DND-41 (cell line): ENCODE measurements around the gene KRTCAP2.
"Not testable (repeated sequence)": the region's sequence is repeated elsewhere in the genome, so short reads cannot be mapped to it uniquely, and the experiment has no call there.

Source experiments
- ATAC-seq: fragments of 200-7000 bp; cut with Tn5 transposase; 3 replicates; pipeline ENCODE4 v1.9.1; 2021; ENCODE audit warnings: low read depth; ENCODE audit not compliant: insufficient read depth
- DNase-seq: peaks from one replicate; pipeline ENCODE4 v3.0.0-alpha.2; 2020
- H2AFZ ChIP-seq: 2 replicates; pipeline ENCODE4 v1.6.0; 2012; ENCODE audit warnings: low read depth, low read length
- H3K27ac ChIP-seq: 2 replicates; pipeline ENCODE4 v1.5.1; 2012; ENCODE audit warnings: low read length, inconsistent platforms
- H3K27me3 ChIP-seq: fragments of 200-600 bp; sonication (generic); 2 replicates; pipeline ENCODE4 v1.6.0; 2012; ENCODE audit warnings: low read length, mild to moderate bottlenecking, inconsistent platforms; ENCODE audit not compliant: insufficient read depth, poor library complexity
- H3K36me3 ChIP-seq: 2 replicates; pipeline ENCODE4 v1.5.1; 2012; ENCODE audit warnings: low read length, inconsistent platforms; ENCODE audit not compliant: insufficient read depth
- H3K4me1 ChIP-seq: 2 replicates; pipeline ENCODE4 v1.5.1; 2012; ENCODE audit warnings: mild to moderate bottlenecking, low read length; ENCODE audit not compliant: insufficient read depth
- H3K4me2 ChIP-seq: 2 replicates; pipeline ENCODE4 v1.6.0; 2012; ENCODE audit warnings: mild to moderate bottlenecking, moderate library complexity, low read length, inconsistent platforms; ENCODE audit not compliant: insufficient read depth
- H3K4me3 ChIP-seq, 2 experiments: fragments of 200-600 bp in 1 of 2; shearing (Covaris generic) in 1 of 2; 2 replicates each; pipeline ENCODE4 v1.5.1; 2012 to 2016; ENCODE audit warnings: inconsistent platforms in 2 of 2, low read length in 2 of 2, mild to moderate bottlenecking in 2 of 2, low read depth in 1 of 2, moderate library complexity in 1 of 2
- H3K79me2 ChIP-seq: 2 replicates; pipeline ENCODE4 v1.6.0; 2012; ENCODE audit warnings: low read length, inconsistent platforms; ENCODE audit not compliant: insufficient read depth
- H3K9ac ChIP-seq: 2 replicates; pipeline ENCODE4 v1.6.0; 2012; ENCODE audit warnings: low read depth, mild to moderate bottlenecking, inconsistent platforms, low read length, moderate library complexity
- H3K9me3 ChIP-seq: 2 replicates; pipeline ENCODE4 v1.5.1; 2012; ENCODE audit warnings: low read length, moderate library complexity, mild to moderate bottlenecking, inconsistent platforms; ENCODE audit not compliant: insufficient read depth, severe bottlenecking
- H4K20me1 ChIP-seq: 2 replicates; pipeline ENCODE4 v1.6.0; 2012; ENCODE audit warnings: low read length; ENCODE audit not compliant: insufficient read depth
- CTCF ChIP-seq: IDR thresholded peaks from 2 replicates; pipeline ENCODE4 v1.5.1; 2012; ENCODE audit warnings: borderline replicate concordance, low read length, moderate library complexity, mild to moderate bottlenecking; ENCODE audit not compliant: poor library complexity, severe bottlenecking; ENCODE audit errors: extremely low read depth
- EZH2 ChIP-seq: IDR thresholded peaks from 3 replicates; pipeline ENCODE4 v1.6.1; 2012; ENCODE audit warnings: borderline replicate concordance, low read depth, mild to moderate bottlenecking, moderate library complexity, low read length, inconsistent platforms; ENCODE audit not compliant: severe bottlenecking

KRTCAP2 gene

GRCh38 chr1:155160128-155160527 lies 13.0 kb downstream of the KRTCAP2 start:
- no peak overlapping the region for H3K4me2 ChIP-seq
- no peaks in the 10 kb centered on the region for H3K36me3 ChIP-seq

GRCh38 chr1:155158991-155159390 lies 14.1 kb downstream of the KRTCAP2 start:
- Histone ChIP-seq H3K79me2 (no peaks in the 10 kb centered on the region), H3K27me3 (peaks cover 3% of the 10 kb centered on the region), H2AFZ (no peak overlapping the region), H3K4me2 (no peak overlapping the region), H3K27ac (no peak overlapping the region), H3K9ac (no peak overlapping the region), H3K36me3 (no peaks in the 10 kb centered on the region), H4K20me1 (no peaks in the 10 kb centered on the region), H3K9me3 (no peaks in the 10 kb centered on the region), H3K4me1 (no peaks in the 10 kb centered on the region), H3K4me3 (no peak overlapping the region)
- DNase-seq (no peak), ATAC-seq (no peak)
- TF ChIP-seq EZH2 (no peak), CTCF (no peak)

More at GRCh38 chr1:155160128-155160527, 13.0 kb downstream of the KRTCAP2 start:
- Histone ChIP-seq H3K4me3 (no peak overlapping the region), H2AFZ (no peak overlapping the region), H3K79me2 (no peaks in the 10 kb centered on the region), H3K9ac (no peak overlapping the region), H3K4me1 (no peaks in the 10 kb centered on the region), H3K9me3 (no peaks in the 10 kb centered on the region), H3K27ac (no peak overlapping the region), H3K27me3 (peaks cover 3% of the 10 kb centered on the region), H4K20me1 (no peaks in the 10 kb centered on the region)
- TF ChIP-seq EZH2, result no peak
- no peak for TF ChIP-seq CTCF
- ATAC-seq (no peak), DNase-seq (no peak)

DNA sequence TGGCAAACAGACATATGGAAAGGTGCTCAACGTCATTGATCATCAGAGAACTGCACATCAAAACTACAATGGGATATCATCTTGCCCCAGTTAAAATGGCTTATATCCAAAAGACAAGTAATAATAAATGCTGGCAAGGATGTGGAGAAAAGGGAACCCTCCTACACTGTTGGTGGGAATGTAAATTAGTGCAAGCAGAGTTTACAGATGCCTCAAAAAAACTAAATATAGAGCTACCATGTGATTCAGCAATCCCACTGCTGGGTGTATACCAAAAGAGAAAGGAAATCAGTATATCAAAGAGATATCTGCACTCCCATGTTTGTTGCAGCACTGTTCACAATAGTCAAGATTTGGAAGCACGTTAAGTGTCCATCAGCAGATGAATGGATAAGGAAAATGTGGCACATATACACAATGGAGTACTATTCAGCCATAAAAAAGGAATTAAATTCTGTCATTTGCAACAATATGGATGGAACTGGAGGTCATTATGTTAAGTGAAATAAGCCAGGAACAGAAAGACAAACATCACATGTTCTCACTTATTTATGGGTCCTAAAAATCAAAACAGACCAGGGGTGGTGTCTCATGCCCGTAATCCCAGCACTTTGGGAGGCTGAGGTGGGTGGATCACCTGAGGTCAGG lies 17.0 kb downstream of the KRTCAP2 start:
- not testable (repeated sequence) for H3K27me3 ChIP-seq, H3K36me3 ChIP-seq, H3K79me2 ChIP-seq, H4K20me1 ChIP-seq, H3K4me1 ChIP-seq, H3K9me3 ChIP-seq, H3K9ac ChIP-seq, H3K4me3 ChIP-seq, H3K4me2 ChIP-seq, DNase-seq, ATAC-seq, H3K27ac ChIP-seq, H2AFZ ChIP-seq

DNA sequence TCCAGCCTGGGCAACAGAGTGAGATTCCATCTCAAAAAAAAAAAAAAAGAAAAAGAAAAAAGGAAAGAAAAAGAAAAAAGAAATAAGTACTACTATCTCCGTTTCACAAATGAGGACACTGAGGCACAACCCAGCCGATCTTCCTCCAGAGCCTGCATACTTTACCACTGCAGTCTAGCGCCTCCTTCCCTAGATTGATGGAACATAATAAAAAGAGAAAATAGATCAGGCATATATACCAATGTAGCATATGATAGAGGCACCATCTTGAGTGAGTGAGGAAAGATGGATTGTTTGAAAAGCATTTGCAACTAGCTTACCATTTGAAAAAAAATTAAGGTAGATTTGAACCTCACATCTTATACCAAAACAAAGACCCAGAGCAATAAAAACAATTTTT lies 27.6 kb downstream of the KRTCAP2 start:
- H3K4me2 ChIP-seq, result no peak overlapping the region
- no peak overlapping the region for H3K9ac ChIP-seq
- no peak overlapping the region for H3K27ac ChIP-seq
- H2AFZ ChIP-seq, result no peak overlapping the region
- peaks cover 4% of the 10 kb centered on the region for H3K27me3 ChIP-seq
- no peak for DNase-seq
- peaks cover 6% of the 10 kb centered on the region for H3K4me1 ChIP-seq
- ATAC-seq, result no peak
- H3K9me3 ChIP-seq, result no peaks in the 10 kb centered on the region
- H4K20me1 ChIP-seq, result no peaks in the 10 kb centered on the region
- no peak for TF ChIP-seq EZH2
- peak; percentile 21 for TF ChIP-seq CTCF
- no peaks in the 10 kb centered on the region for H3K79me2 ChIP-seq
- no peaks in the 10 kb centered on the region for H3K36me3 ChIP-seq
- H3K4me3 ChIP-seq, result no peak overlapping the region
